Activated T-cell treated with anti-CD3 and anti-CD28 coated beads, Interleukin-2, amount 50 U/mL, for 4 hours (primary cell): Measurements from ENCODE around the gene TVP23A. TPM values are rescaled to one million over a fixed set of nuclear protein-coding genes. Genes with fewer than 3 reads are reported as not detected.

Experiments
- ATAC-seq, 2 donors: fragments of 200-7000 bp; cut with Tn5 transposase; one replicate each; pipeline ENCODE4 v1.10.0; 2021
- DNase-seq: peaks from one replicate; pipeline ENCODE4 v3.0.0-alpha.2; 2020
- H3K27me3 Mint-ChIP-seq: one replicate; pipeline ENCODE4 v1.8.0; 2021; ENCODE audit warnings: low read depth, mixed read lengths
- H3K36me3 Mint-ChIP-seq: one replicate; pipeline ENCODE4 v1.8.0; 2022; ENCODE audit warnings: mixed read lengths; ENCODE audit not compliant: insufficient read depth
- H3K4me1 Mint-ChIP-seq: one replicate; pipeline ENCODE4 v1.8.0; 2021; ENCODE audit warnings: low read depth, mixed read lengths
- H3K4me3 Mint-ChIP-seq: one replicate; pipeline ENCODE4 v1.8.0; 2021; ENCODE audit warnings: mild to moderate bottlenecking, moderate library complexity, mixed read lengths
- H3K9me3 Mint-ChIP-seq: one replicate; pipeline ENCODE4 v1.8.0; 2021; ENCODE audit warnings: mixed read lengths
- total RNA-seq, 3 donors: library from RNA; stranded (reverse); gene quantifications; one replicate each; pipeline ENCODE4 v1.2.1, GENCODE V29; 2021

Gene TVP23A
- total RNA-seq = under 1 TPM in 2 of 3 donors, not detected in 1; 0.11 to 0.14 TPM

DNA sequence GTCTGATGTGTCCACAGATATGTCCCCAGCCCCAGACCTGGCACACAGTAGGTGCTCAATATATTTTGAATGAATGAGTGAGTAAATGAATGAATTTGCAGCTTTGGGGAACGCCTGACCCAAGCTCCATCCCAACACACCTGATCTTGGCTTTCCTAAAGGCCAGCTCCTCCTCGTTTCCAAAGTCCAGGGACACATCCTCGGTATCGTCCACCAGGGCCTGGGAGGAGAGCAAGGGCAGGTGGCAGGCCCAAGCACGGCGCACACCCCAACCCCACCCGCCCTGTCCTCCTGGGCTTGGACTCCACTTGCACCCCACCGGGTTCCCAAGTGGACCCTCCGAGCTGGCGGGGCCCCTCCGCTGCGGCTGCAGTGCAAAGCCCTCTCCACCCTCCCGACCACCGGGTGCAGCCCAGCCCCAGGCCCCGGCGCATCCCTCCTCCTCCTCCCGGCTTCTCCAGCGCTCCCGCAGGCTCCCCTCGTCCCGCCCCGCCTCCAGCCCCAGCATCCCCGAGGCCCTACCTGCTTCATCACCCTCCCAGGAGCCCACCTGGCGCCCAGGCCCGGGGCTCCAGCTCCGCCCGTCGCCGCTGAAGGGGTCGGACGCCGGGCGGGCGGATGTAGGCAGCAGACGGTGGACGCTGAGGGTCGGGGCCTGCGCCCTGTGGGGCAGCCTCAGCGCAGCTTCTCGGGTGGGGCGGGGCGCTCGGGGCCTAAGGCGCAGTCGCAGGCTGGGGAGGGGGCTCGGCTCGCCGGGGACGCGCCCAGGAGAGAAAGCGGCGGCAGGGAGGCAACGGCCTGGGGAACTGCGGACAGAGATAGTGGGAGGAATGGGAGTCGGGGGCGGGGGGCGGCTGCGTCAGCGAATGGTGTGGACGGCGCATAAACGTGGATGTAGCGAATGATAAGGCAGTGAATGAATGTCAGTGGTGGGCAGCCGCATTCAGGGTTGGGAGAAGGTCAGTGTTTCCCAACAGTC, at the start of gene TVP23A:
Gene TVP23A (minus strand): TSS at position 832 of the 979 bp plus-strand sequence. CDS start 301 bp downstream, at position 531.
- no peak within 1 kb of the TSS for H3K4me3 Mint-ChIP-seq

DNA sequence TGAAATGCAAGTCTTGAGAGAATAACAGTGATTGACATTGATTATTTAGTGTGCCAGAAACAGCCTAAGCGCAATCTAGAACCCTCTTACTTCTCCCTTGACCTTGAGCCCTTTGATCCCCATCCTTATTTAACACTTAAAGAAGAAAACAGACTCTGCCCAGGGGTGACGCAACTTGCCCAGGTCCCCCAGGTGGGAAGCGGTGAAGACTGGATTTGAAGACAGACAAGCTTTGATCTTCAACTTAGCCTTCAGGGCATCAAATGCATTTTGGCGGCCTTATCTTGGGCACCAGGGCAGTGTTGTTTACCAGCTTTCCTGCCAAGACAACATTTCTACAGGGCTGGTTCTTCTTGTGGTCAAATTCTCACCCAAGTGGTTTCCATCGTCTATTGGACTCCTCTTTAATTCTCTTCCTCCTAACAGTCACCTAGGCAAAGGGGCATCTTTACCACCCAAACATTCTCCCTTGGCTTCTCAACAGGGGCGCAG, 49.6 kb upstream of the TVP23A start:
- Mint-ChIP-seq H3K9me3 (no peaks in the 10 kb centered on the region), H3K36me3 (no peaks in the 10 kb centered on the region), H3K4me1 (peaks cover 50% of the 10 kb centered on the region), H3K4me3 (no peak overlapping the region), H3K27me3 (peaks cover 17% of the 10 kb centered on the region)
- DNase-seq = no peak
- no peak for ATAC-seq

More for the DNA sequence above, at the start of gene TVP23A:
- Mint-ChIP-seq H3K4me1 (peaks cover 1% of the 10 kb centered on the region), H3K27me3 (peaks cover 8% of the 10 kb centered on the region), H3K9me3 (no peaks in the 10 kb centered on the region), H3K36me3 (no peaks in the 10 kb centered on the region)
- ATAC-seq = no peak
- DNase-seq = no peak

DNA sequence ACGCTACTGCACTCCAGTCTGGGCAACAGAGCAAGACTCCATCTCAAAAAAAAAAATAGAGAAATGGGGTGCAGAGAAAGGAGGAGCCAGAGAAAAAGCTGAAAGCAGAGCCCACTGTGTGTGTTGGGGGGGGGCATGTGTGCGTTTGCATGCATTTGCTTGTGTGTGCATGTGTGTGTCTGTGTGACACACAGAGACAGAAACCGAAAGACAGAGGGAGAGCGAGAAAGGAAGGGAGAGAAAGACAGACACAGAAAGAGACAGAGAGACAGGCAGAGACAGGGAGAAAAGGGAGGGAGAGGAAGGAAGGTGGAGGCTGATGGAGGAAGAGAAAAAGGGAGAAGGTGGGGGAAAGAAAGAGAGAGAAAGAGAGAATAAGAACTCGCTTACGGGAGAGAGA, 48.6 kb upstream of the TVP23A start:
- peaks cover 43% of the 10 kb centered on the region for H3K4me1 Mint-ChIP-seq
- H3K4me3 Mint-ChIP-seq = no peak overlapping the region
- H3K36me3 Mint-ChIP-seq = no peaks in the 10 kb centered on the region
- H3K27me3 Mint-ChIP-seq = peaks cover 14% of the 10 kb centered on the region
- ATAC-seq (no peak), DNase-seq (no peak)
- H3K9me3 Mint-ChIP-seq = no peaks in the 10 kb centered on the region

DNA sequence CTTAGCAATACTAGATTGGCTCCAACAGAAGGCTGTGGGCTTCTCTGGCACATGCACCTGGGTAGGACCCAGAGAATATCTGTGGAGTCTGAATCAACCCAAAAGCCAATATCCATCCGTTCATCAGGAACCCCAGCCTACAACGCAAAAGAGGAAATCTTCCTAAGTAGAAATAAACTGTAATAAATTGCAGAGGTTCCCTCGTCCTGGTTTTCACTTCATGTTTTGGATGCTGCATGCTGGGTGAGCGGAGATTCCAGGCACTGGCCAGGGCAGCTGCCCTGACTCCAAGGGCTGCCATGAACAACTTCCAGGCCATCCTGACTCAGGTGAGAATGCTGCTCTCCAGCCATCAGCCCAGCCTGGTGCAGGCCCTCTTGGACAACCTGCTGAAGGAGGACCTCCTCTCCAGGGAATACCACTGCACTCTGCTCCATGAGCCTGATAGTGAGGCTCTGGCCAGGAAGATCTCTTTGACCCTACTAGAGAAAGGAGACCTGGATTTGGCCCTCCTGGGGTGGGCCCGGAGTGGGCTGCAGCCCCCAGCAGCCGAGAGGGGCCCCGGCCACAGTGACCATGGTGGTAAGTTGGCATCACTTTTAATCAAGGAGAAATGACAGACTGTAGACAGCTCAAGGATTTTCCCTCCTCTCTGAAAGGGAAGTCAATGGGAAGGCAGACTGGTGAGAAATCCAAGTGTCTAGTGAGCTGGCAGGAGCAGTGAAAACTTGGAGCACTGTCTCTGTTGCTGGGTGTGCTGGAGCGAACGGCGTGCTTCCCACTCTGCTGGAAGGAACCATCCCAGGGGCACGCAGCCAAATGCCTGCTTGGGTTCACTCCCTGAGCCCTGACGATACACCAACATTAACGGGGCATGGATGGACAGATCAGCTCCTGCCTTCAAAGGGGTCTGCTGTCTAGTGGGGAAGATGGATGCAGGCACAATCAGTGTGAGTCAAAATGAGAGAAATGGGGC, 47.7 kb upstream of the TVP23A start:
- no peaks in the 10 kb centered on the region for H3K9me3 Mint-ChIP-seq
- DNase-seq (no peak), ATAC-seq (no peak)
- H3K36me3 Mint-ChIP-seq = no peaks in the 10 kb centered on the region
- no peak overlapping the region for H3K4me3 Mint-ChIP-seq
- peaks cover 36% of the 10 kb centered on the region for H3K4me1 Mint-ChIP-seq
- peaks cover 12% of the 10 kb centered on the region for H3K27me3 Mint-ChIP-seq

DNA sequence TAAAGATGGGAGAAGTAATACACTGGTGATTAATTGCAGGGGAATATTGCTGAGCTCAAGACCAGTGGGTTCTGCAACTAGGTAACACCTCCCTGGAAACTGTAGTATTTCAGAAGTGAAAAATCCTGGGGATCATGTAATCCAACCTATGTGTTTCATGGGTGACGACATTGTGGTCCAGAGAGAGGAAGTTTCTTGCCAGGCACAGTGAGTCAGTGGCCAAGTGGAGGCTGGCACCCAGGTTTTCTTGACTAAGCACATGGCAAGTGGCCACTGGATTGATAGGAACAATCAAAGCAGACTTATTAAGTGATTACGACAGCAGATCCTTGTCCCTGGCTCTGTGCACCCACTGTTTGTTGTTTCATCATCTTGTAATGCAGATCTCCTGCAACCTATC, 43.8 kb upstream of the TVP23A start:
- ATAC-seq = no peak
- Mint-ChIP-seq H3K27me3 (peaks cover 3% of the 10 kb centered on the region), H3K4me1 (peaks cover 4% of the 10 kb centered on the region), H3K36me3 (no peaks in the 10 kb centered on the region), H3K9me3 (peaks cover 6% of the 10 kb centered on the region), H3K4me3 (no peak overlapping the region)
- no peak for DNase-seq

DNA sequence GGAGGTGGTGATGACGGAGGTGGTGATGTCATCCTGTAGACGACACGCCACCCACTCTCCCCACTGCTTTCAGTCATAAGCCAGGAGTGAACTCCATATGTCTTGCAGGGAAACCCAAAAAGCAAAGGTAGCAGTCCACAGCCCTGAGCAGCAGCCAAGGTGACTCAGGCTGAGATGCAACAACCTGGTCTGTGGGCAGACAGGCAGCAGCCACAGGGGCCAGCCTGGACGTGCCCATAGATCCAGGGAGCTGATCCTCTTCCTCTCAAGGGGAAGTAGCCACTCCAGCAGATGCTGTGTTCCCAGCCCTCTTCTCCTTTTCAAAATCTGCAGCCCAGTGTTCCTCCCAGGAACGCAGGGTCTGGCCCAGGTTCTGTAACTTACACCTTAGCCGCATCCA, 41.1 kb upstream of the TVP23A start:
- Mint-ChIP-seq H3K9me3 (peaks cover 6% of the 10 kb centered on the region), H3K4me1 (no peaks in the 10 kb centered on the region)
- ATAC-seq = no peak

DNA sequence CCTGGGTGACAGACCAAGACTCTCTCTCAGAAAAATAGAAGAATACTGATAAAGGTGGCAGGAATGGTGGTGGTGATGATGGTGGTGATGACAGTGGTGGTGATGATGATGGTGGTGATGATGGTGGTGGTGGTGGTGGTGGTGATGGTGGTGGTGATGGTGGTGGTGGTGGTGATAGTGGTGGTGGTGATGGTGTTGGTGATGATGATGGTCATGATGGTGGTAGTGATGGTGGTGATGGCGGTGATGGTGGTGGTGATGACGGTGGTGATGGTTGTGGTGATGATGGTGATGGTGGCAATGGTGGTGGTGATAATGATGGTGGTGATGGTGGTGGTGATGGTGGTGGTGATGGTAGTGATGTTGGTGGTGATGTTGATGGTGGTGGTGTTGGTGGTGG, 40.4 kb upstream of the TVP23A start:
- Mint-ChIP-seq H3K27me3 (peaks cover 1% of the 10 kb centered on the region), H3K4me1 (no peaks in the 10 kb centered on the region), H3K9me3 (peaks cover 6% of the 10 kb centered on the region), H3K36me3 (no peaks in the 10 kb centered on the region), H3K4me3 (no peak overlapping the region)
- ATAC-seq (no peak), DNase-seq (no peak)

More for the DNA sequence above, 41.1 kb upstream of the TVP23A start:
- peaks cover 3% of the 10 kb centered on the region for H3K27me3 Mint-ChIP-seq
- DNase-seq = no peak
- no peak overlapping the region for H3K4me3 Mint-ChIP-seq
- no peaks in the 10 kb centered on the region for H3K36me3 Mint-ChIP-seq

DNA sequence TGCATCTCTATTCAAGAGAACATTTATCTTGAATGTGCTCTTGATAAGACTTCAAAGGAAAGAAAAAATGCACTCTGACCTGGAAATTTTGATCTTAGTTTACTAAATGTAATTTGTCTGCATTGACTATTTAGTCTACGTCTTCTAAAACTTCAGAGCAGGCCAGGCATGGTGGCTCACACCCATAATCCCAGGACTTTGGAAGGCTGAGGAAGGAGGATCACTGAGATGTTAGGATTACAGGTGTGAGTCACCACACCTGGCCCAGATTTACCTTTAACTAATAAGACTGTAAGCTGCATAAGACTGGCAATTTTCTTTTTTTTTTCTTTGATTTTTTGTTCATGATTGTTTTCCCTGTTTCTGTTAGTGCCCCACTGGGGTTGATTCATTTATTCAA, 39.6 kb upstream of the TVP23A start:
- peaks cover 6% of the 10 kb centered on the region for H3K9me3 Mint-ChIP-seq
- H3K4me3 Mint-ChIP-seq = no peak overlapping the region
- H3K27me3 Mint-ChIP-seq = no peaks in the 10 kb centered on the region
- ATAC-seq (no peak), DNase-seq (no peak)
- H3K36me3 Mint-ChIP-seq = no peaks in the 10 kb centered on the region
- H3K4me1 Mint-ChIP-seq = peaks cover under 1% of the 10 kb centered on the region

DNA sequence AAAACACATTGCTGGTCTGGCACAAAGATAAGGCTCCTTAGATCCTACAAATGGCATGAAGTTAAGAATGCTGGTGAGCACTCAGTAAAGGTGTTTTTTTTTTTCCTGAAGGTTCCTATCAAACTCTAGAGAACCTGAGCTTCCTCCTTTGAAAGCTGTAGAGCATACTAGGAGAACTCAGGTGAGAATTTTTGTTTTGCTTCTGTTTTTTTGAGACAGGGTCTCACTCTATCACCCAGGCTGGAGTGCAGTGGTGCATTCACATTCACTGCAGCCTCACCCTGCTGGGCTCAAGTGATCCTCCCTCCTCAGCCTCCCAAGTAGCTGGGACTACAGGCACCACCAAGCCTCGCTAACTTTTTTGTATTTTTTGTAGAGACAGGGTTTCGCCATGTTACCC, 37.4 kb upstream of the TVP23A start:
- no peak for ATAC-seq
- Mint-ChIP-seq H3K9me3 (peaks cover 6% of the 10 kb centered on the region), H3K4me1 (peaks cover 12% of the 10 kb centered on the region), H3K27me3 (no peaks in the 10 kb centered on the region), H3K36me3 (no peaks in the 10 kb centered on the region), H3K4me3 (no peak overlapping the region)
- DNase-seq = no peak

DNA sequence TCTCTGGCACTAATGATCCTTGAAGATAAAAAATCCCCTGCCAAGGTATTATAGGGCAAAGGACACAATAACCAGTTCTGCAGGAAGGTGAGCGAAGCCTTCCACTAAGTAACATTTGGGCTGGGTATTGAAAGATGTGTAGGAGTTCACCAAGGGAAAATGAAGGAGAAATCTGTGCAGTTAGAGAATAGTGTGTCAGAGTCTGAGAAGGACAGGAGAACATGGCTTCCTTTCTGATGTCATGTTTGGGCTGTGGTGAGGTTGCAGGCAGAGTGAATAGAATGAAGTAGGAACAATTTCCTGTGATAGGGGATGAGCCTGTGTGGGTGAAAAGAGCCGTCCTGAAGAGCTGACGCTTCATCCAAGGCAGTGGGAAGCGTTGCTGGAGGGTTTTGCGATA, 34.4 kb upstream of the TVP23A start:
- Mint-ChIP-seq H3K27me3 (no peaks in the 10 kb centered on the region), H3K4me1 (peaks cover 12% of the 10 kb centered on the region), H3K9me3 (no peaks in the 10 kb centered on the region), H3K36me3 (no peaks in the 10 kb centered on the region), H3K4me3 (no peak overlapping the region)
- ATAC-seq (no peak), DNase-seq (no peak)

DNA sequence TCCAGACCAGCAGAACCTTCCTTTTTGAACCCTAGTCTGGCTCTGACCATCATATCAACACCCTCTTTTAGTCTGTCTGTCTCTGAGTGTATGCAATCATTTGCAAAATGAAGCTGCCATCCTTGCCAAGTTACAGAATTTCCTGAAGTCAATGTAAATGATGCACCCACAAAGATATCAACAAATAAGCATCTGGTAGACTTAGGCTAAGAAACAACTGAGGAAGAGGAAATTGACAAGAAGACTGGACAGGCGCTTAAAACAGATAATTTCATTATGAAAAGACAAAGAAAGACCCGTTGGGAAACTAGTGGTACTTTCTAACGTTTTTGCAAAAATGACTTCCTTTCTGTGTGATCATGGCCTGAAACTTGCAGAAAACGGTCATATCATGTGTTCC, 33.7 kb upstream of the TVP23A start:
- no peak for ATAC-seq
- Mint-ChIP-seq H3K36me3 (no peaks in the 10 kb centered on the region), H3K27me3 (peaks cover under 1% of the 10 kb centered on the region), H3K4me1 (peaks cover 12% of the 10 kb centered on the region), H3K4me3 (no peak overlapping the region), H3K9me3 (no peaks in the 10 kb centered on the region)
- DNase-seq = no peak

DNA sequence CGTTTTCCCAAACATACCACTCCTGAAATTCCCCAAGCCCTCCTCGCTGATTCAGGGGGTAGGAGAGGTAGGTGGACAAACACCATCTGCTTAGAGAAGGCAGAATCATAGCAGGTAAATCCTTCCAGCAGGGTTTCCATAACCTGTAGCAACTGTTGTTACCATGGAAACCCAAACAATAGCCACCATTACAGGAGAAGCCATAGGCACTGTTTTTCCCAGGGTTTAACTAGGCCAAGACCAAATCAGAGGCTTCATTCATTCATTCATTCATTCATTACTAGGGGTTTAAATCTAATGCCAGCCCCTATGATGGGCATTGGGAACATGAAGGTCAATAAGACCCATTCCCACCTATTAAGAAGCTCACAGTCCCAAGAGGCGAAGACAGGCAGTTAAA, 32.9 kb upstream of the TVP23A start:
- DNase-seq (no peak), ATAC-seq (no peak)
- peaks cover 6% of the 10 kb centered on the region for H3K27me3 Mint-ChIP-seq
- H3K9me3 Mint-ChIP-seq = no peaks in the 10 kb centered on the region
- H3K36me3 Mint-ChIP-seq = no peaks in the 10 kb centered on the region
- H3K4me1 Mint-ChIP-seq = peaks cover 12% of the 10 kb centered on the region
- H3K4me3 Mint-ChIP-seq = no peak overlapping the region

DNA sequence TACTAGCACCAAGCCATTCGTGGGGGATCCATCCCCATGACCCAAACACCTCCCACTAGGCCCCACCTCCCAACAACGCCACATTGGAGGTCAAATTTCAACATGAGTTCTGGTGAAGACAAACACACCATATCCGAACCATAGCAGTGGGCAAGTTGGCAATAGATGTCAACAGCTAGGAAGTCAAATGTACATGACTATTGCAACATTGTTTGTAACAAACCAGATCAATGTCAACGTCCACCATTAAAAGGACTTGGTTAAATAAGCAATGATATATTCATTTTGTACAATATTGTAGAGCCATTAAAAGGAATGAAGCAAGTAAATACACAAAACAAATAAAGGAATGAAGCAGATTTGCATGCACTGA, 31.9 kb upstream of the TVP23A start:
- H3K4me3 Mint-ChIP-seq = no peak overlapping the region
- H3K9me3 Mint-ChIP-seq = no peaks in the 10 kb centered on the region
- no peaks in the 10 kb centered on the region for H3K36me3 Mint-ChIP-seq
- peaks cover 12% of the 10 kb centered on the region for H3K4me1 Mint-ChIP-seq
- H3K27me3 Mint-ChIP-seq = peaks cover 8% of the 10 kb centered on the region
- no peak for ATAC-seq
- no peak for DNase-seq

DNA sequence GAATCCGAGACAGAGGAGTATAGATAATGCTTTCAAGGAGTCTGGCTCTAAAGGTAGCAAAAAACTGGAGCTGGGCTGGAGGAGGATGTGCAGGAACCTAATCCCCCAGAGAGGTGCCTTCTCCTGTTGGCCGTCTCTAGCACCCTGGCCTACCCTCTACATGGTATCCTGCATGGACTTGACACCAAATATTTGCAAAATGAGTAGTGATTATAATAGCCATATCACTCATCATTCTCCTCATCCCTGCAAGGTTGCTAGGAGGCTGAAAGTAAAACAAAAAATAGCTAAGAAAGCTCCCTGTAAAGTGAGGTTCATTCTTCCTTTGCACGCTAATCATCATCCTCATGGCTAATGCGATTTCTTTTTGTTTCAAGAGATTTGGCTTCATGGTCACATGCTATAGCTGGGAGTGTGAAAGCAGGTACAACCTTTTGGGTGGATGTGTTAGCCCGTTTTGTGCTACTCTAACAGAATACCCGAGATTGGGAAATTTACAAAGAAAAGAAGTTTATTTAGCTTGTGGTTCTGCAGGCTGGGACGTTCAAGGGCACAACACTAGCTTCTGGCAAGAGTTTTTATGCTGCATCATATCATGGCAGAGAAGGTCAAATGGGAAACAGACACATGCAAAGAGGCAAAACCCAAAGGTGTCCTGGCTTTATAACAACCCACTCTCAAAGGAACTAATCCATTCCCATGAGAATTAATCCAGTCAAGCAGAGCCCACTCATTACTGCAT, 31.3 kb upstream of the TVP23A start:
- no peaks in the 10 kb centered on the region for H3K9me3 Mint-ChIP-seq
- no peaks in the 10 kb centered on the region for H3K36me3 Mint-ChIP-seq
- ATAC-seq (no peak), DNase-seq (no peak)
- peaks cover 12% of the 10 kb centered on the region for H3K27me3 Mint-ChIP-seq
- peaks cover 12% of the 10 kb centered on the region for H3K4me1 Mint-ChIP-seq
- no peak overlapping the region for H3K4me3 Mint-ChIP-seq
